Measurements from ENCODE around the gene GPN1. TPM values are rescaled to one million over a fixed set of nuclear protein-coding genes. Genes with fewer than 3 reads are reported as not detected.

GPN1 gene
- polyA plus RNA-seq, 2 of the 4 experiments (the other 2 are of a cell fraction) = 59.8 to 98.9 TPM

GRCh38 chr2:27613985-27614384 lies 14.9 kb upstream of the GPN1 start:
- CTCF ChIA-PET = interaction anchor here (0.9 to 1.0 kb wide), 2 partner anchors 70 to 334 kb away, joined by 3 read pairs; no protein-coding TSS in a partner anchor
- ATAC-seq = no peak

GRCh38 chr2:27615316-27615715 lies 13.5 kb upstream of the GPN1 start:
- Histone ChIP-seq H3K4me2 (no peak overlapping the region), H3K4me1 (no peaks in the 10 kb centered on the region), H3K27ac (no peak overlapping the region), H3K9me3 (no peaks in the 10 kb centered on the region), H3K4me3 (no peak overlapping the region)
- ATAC-seq = no peak
- FAIRE-seq = no peak
- DNase-seq (ENCODE audit: low read depth in 1 of 2, low spot score in 1 of 2) = no peak
- POLR2A ChIA-PET = no interaction called here
- TF ChIP-seq EHMT2 (IDR thresholded peaks at IDR 0.05; ENCODE audit: low read depth) (no peak), RNF2 (IDR thresholded peaks at IDR 0.05; ENCODE audit: borderline replicate concordance, low read depth) (no peak), CEBPB (IDR thresholded peaks at IDR 0.05) (no peak), HES2 (IDR thresholded peaks at IDR 0.05) (no peak), EP300 (IDR thresholded peaks at IDR 0.05) (no peak), EHF (CRISPR knock-in tag; IDR thresholded peaks at IDR 0.05) (no peak), MAX (IDR thresholded peaks at IDR 0.05) (no peak), FOSL2 (IDR thresholded peaks at IDR 0.05) (no peak), FOSL2 (CRISPR knock-in tag; IDR thresholded peaks at IDR 0.05) (no peak), ELK1 (IDR thresholded peaks at IDR 0.05; ENCODE audit: low read depth, low read length) (no peak), NR3C1 (IDR thresholded peaks at IDR 0.05) (no peak), RAD21 (conservative IDR thresholded peaks at IDR 0.05 in 1 of 2, IDR thresholded peaks at IDR 0.05 in 1 of 2) (no peak), JUN (IDR thresholded peaks at IDR 0.05) (no peak), FOSB (CRISPR knock-in tag; IDR thresholded peaks at IDR 0.05) (no peak), MAFK (IDR thresholded peaks at IDR 0.05; ENCODE audit: partially characterized antibody) (no peak)
- 93% methylated on average over 3 of the region's 3 CpGs for WGBS (ENCODE audit: missing lambda C conversion rate)
- CTCF ChIA-PET = no interaction called here

More at GRCh38 chr2:27613985-27614384, 14.9 kb upstream of the GPN1 start:
- TF ChIP-seq RNF2 (IDR thresholded peaks at IDR 0.05; ENCODE audit: borderline replicate concordance, low read depth) = no peak
- TF ChIP-seq ELK1 (IDR thresholded peaks at IDR 0.05; ENCODE audit: low read depth, low read length) = no peak
- 83% methylated on average over 2 of the region's 2 CpGs for WGBS (ENCODE audit: missing lambda C conversion rate)
- POLR2A ChIA-PET = interaction anchor here (0.6 kb wide), 1 partner anchor 141 kb away, joined by 3 read pairs; no protein-coding TSS in a partner anchor
- Histone ChIP-seq H3K4me1 (no peaks in the 10 kb centered on the region), H3K9me3 (no peaks in the 10 kb centered on the region), H3K4me3 (no peak overlapping the region), H3K27ac (no peak overlapping the region), H3K4me2 (no peak overlapping the region)
- no peak for FAIRE-seq
- DNase-seq (ENCODE audit: low read depth in 1 of 2, low spot score in 1 of 2) = no peak

- POLR2A ChIA-PET = no interaction called here
Measured at GRCh38 chr2:27621524-27621923, 7.3 kb upstream of the GPN1 start.

GRCh38 chr2:27622921-27623384 lies 5.9 kb upstream of the GPN1 start:
- Histone ChIP-seq H3K27ac (no peak overlapping the region), H3K9me3 (no peaks in the 10 kb centered on the region), H3K4me3 (no peak overlapping the region), H3K4me2 (no peak overlapping the region), H3K4me1 (peaks cover 6% of the 10 kb centered on the region)
- ATAC-seq (no peak), FAIRE-seq (no peak), DNase-seq (ENCODE audit: low read depth in 1 of 2, low spot score in 1 of 2) (no peak)
- 65% methylated on average over 3 of the region's 3 CpGs for WGBS (ENCODE audit: missing lambda C conversion rate)
- ChIA-PET CTCF (interaction anchor here (3.7 kb wide), 1 partner anchor 60 kb away, joined by 13 read pairs; no protein-coding TSS in a partner anchor), POLR2A (interaction anchor here (0.6 kb wide), 1 partner anchor 18 kb away, joined by 5 read pairs; no protein-coding TSS in a partner anchor)
- TF ChIP-seq RAD21 (conservative IDR thresholded peaks at IDR 0.05 in 1 of 2, IDR thresholded peaks at IDR 0.05 in 1 of 2) (no peak), ZFP36 (IDR thresholded peaks at IDR 0.05; ENCODE audit: borderline replicate concordance, partially characterized antibody) (no peak), TP53 (CRISPR knock-in tag; IDR thresholded peaks at IDR 0.05) (no peak), USF2 (IDR thresholded peaks at IDR 0.05) (no peak), ESRRA (IDR thresholded peaks at IDR 0.05; ENCODE audit: borderline replicate concordance, low read length) (no peak), JUN (IDR thresholded peaks at IDR 0.05) (no peak), NFE2L2 (conservative IDR thresholded peaks at IDR 0.05; ENCODE audit: low read length) (no peak), EP300 (IDR thresholded peaks at IDR 0.05) (no peak), CBX8 (IDR thresholded peaks at IDR 0.05) (no peak), HES2 (IDR thresholded peaks at IDR 0.05) (no peak), GATA3 (IDR thresholded peaks at IDR 0.05; ENCODE audit: borderline replicate concordance) (no peak), ZC3H11A (IDR thresholded peaks at IDR 0.05) (no peak), ELK1 (IDR thresholded peaks at IDR 0.05; ENCODE audit: low read depth, low read length) (no peak), CHD4 (IDR thresholded peaks at IDR 0.05; ENCODE audit: borderline replicate concordance) (no peak)

More at GRCh38 chr2:27621524-27621923, 7.3 kb upstream of the GPN1 start:
- H3K4me2 ChIP-seq = no peak overlapping the region
- H3K27ac ChIP-seq = no peak overlapping the region
- ATAC-seq (peak; percentile 63 to 65; a peak in 4 of 6 replicates), DNase-seq (ENCODE audit: low read depth in 1 of 2, low spot score in 1 of 2) (peak in 1 of 2 experiments; percentile 19), FAIRE-seq (no peak)
- no peaks in the 10 kb centered on the region for H3K9me3 ChIP-seq
- H3K4me1 ChIP-seq = no peaks in the 10 kb centered on the region
- CTCF ChIA-PET = interaction anchor here (0.8 to 3.7 kb wide), 8 partner anchors 14 to 214 kb away, joined by 3 to 13 read pairs (median 4); a partner anchor contains a TSS
- no peak overlapping the region for H3K4me3 ChIP-seq
- 80% methylated on average over 1 of the region's 1 CpG for WGBS (ENCODE audit: missing lambda C conversion rate)
- TF ChIP-seq RAD21 (conservative IDR thresholded peaks at IDR 0.05 in 1 of 2, IDR thresholded peaks at IDR 0.05 in 1 of 2) (0 out of 5 replicates have a peak, but pooled peaks of 1 of the 2 experiments have one; percentile 9), RARB (CRISPR knock-in tag; IDR thresholded peaks at IDR 0.05) (no peak), ZFP36 (IDR thresholded peaks at IDR 0.05; ENCODE audit: borderline replicate concordance, partially characterized antibody) (no peak)

All from A549 (cell line).